Smooth muscle cell (in vitro differentiated cells): Measurements from ENCODE around the gene AXIN2. TPM values are rescaled to one million over a fixed set of nuclear protein-coding genes. Genes with fewer than 3 reads are reported as not detected.

Source experiments
- DNase-seq: peaks from one replicate; lab custom pipeline; 2025; ENCODE audit not compliant: unreplicated experiment; lab: John Stamatoyannopoulos, UW
- H2AFZ ChIP-seq: fragments of 200-600 bp; sonication (generic); 2 replicates; pipeline ENCODE4 v1.6.0; 2016; ENCODE audit warnings: antibody characterized with exemption, low read depth, mild to moderate bottlenecking
- H3F3A ChIP-seq: fragments of 200-600 bp; sonication (generic); 2 replicates; pipeline ENCODE4 v1.6.0; 2017; ENCODE audit warnings: antibody characterized with exemption, low read depth
- H3K27ac ChIP-seq: fragments of 200-600 bp; sonication (generic); 2 replicates; pipeline ENCODE4 v1.5.1; 2016; ENCODE audit warnings: low read depth, mild to moderate bottlenecking
- H3K27me3 ChIP-seq: fragments of 200-600 bp; sonication (generic); 2 replicates; pipeline ENCODE4 v1.6.1; 2016; ENCODE audit warnings: low read depth, mild to moderate bottlenecking
- H3K36me3 ChIP-seq: fragments of 200-600 bp; sonication (generic); 2 replicates; pipeline ENCODE4 v1.5.1; 2016; ENCODE audit warnings: low read depth
- H3K4me1 ChIP-seq: fragments of 200-600 bp; sonication (generic); 2 replicates; pipeline ENCODE4 v1.5.1; 2016; ENCODE audit warnings: low read depth
- H3K4me2 ChIP-seq: fragments of 200-600 bp; sonication (generic); 2 replicates; pipeline ENCODE4 v1.6.0; 2016; ENCODE audit warnings: mild to moderate bottlenecking
- H3K4me3 ChIP-seq: fragments of 200-600 bp; sonication (generic); 2 replicates; pipeline ENCODE4 v1.5.1; 2016; ENCODE audit warnings: mild to moderate bottlenecking
- H3K79me2 ChIP-seq: fragments of 200-600 bp; sonication (generic); 2 replicates; pipeline ENCODE4 v1.6.0; 2016; ENCODE audit warnings: low read depth, mild to moderate bottlenecking
- H3K9ac ChIP-seq: fragments of 200-600 bp; sonication (generic); 2 replicates; pipeline ENCODE4 v1.6.0; 2016; ENCODE audit warnings: low read depth
- H3K9me3 ChIP-seq: fragments of 200-600 bp; sonication (generic); replicated peaks from 2 replicates; pipeline ENCODE4 v1.5.1; 2016; ENCODE audit warnings: low read depth
- H4K20me1 ChIP-seq: fragments of 200-600 bp; sonication (generic); 2 replicates; pipeline ENCODE4 v1.6.0; 2016; ENCODE audit warnings: low read depth
- CTCF ChIP-seq: fragments of 200-600 bp; sonication (generic); IDR thresholded peaks from 2 replicates; pipeline ENCODE4 v1.5.1; 2017; ENCODE audit warnings: borderline replicate concordance, mild to moderate bottlenecking, antibody characterized with exemption; ENCODE audit not compliant: insufficient read depth, poor library complexity, severe bottlenecking
- WGBS: methylation state at CpG from one replicate; pipeline ENCODE4 v1.1.7; 2016; ENCODE audit warnings: low lambda C conversion rate; 5-methylcytosine and 5-hydroxymethylcytosine counted together
- polyA plus RNA-seq: library from polyadenylated mRNA; unstranded; fragments of >200 nt; fragmentation: Nextera tagmentation; extraction: Ambion mirVana; gene quantifications from 2 replicates; pipeline ENCODE4 v1.2.1, GENCODE V29; 2016
- total RNA-seq: library from RNA; depleted of rRNA; stranded (reverse); fragments of >200 nt; gene quantifications from 2 replicates; pipeline ENCODE4 v1.2.3, GENCODE V29; 2014

Gene AXIN2
- total and polyA plus RNA-seq, 2 experiments from 2014 or later = 13.8 to 14.2 TPM

GRCh38 chr17:65584604-65585521 lies 23.4 kb upstream of the AXIN2 start:
- Histone ChIP-seq H3K9me3 (no peaks in the 10 kb centered on the region), H4K20me1 (no peaks in the 10 kb centered on the region), H3K4me2 (no peak overlapping the region), H3K4me3 (no peak overlapping the region), H2AFZ (no peak overlapping the region), H3K27me3 (no peaks in the 10 kb centered on the region), H3K27ac (no peak overlapping the region), H3K79me2 (no peaks in the 10 kb centered on the region), H3F3A (no peaks in the 10 kb centered on the region), H3K9ac (no peak overlapping the region), H3K36me3 (no peaks in the 10 kb centered on the region), H3K4me1 (no peaks in the 10 kb centered on the region)
- no peak for TF ChIP-seq CTCF
- WGBS = 91% methylated on average over 12 of the region's 12 CpGs
- DNase-seq = no peak

GRCh38 chr17:65583921-65584603 lies 22.6 kb upstream of the AXIN2 start:
- Histone ChIP-seq H3K79me2 (no peaks in the 10 kb centered on the region), H3K9ac (no peak overlapping the region), H3K4me1 (no peaks in the 10 kb centered on the region), H3K27me3 (no peaks in the 10 kb centered on the region), H2AFZ (no peak overlapping the region), H3F3A (no peaks in the 10 kb centered on the region), H3K4me2 (no peak overlapping the region), H3K9me3 (no peaks in the 10 kb centered on the region), H4K20me1 (no peaks in the 10 kb centered on the region), H3K27ac (no peak overlapping the region), H3K36me3 (no peaks in the 10 kb centered on the region), H3K4me3 (no peak overlapping the region)
- DNase-seq = no peak
- TF ChIP-seq CTCF = no peak
- WGBS = 85% methylated on average over 10 of the region's 10 CpGs

GRCh38 chr17:65576939-65577338 lies 15.5 kb upstream of the AXIN2 start:
- peaks cover 9% of the 10 kb centered on the region for H3K4me1 ChIP-seq
- no peak for TF ChIP-seq CTCF

More at GRCh38 chr17:65576939-65577338, 15.5 kb upstream of the AXIN2 start:
- no peaks in the 10 kb centered on the region for H3K9me3 ChIP-seq
- H3K4me2 ChIP-seq = no peak overlapping the region
- H3K79me2 ChIP-seq = no peaks in the 10 kb centered on the region
- no peaks in the 10 kb centered on the region for H4K20me1 ChIP-seq
- H3K27ac ChIP-seq = no peak overlapping the region
- H3K4me3 ChIP-seq = no peak overlapping the region
- no peak overlapping the region for H3K9ac ChIP-seq
- H2AFZ ChIP-seq = no peak overlapping the region
- no peaks in the 10 kb centered on the region for H3K36me3 ChIP-seq
- WGBS = 54% methylated on average over 12 of the region's 12 CpGs
- H3K27me3 ChIP-seq = no peaks in the 10 kb centered on the region
- no peaks in the 10 kb centered on the region for H3F3A ChIP-seq
- no peak for DNase-seq
